K562 (cell line): ENCODE data around the gene RNF167. TPM values are rescaled to one million over a fixed set of nuclear protein-coding genes. Genes with fewer than 3 reads are reported as not detected.
A peak's percentile ranks its signal among the peaks of the same experiment; 100 is the strongest.

Experiments used
- ATAC-seq: fragments of 200-7000 bp; cut with Tn5 transposase; 3 replicates; pipeline ENCODE4 v1.9.1; 2020; ENCODE audit warnings: moderate library complexity
- BruUV-seq: library from RNA; stranded (reverse); fragments of 400-500 nt; replicated peaks from 2 replicates; lab custom pipeline; 2021; lab: Mats Ljungman, UMichigan
- CTCF ChIA-PET: fragments of 300-600 bp; formaldehyde crosslinking; extraction: SDS; loops from one replicate; lab custom pipeline; 2021; ENCODE audit warnings: low intra/inter-chr PET ratio; lab: Yijun Ruan, JAX
- POLR2A ChIA-PET: fragments of 300-600, 350-650 bp; sonication (Branson Sonifier 250); formaldehyde crosslinking; extraction: SDS; loops from one replicate; lab custom pipeline; 2021; ENCODE audit warnings: antibody characterized with exemption, inconsistent platforms; lab: Yijun Ruan, JAX
- DNase-seq, 4 experiments: peaks; one replicate each; pipeline versions ENCODE4 v3.0.0 to v3.0.0-alpha.2; 2011 to 2018; ENCODE audit warnings: low spot score in 3 of 4, mixed read lengths in 3 of 4; ENCODE audit errors: extremely low read depth in 1 of 4
- FAIRE-seq: peaks from 2 replicates; lab custom pipeline; 2011; peaks lifted over from hg19 to GRCh38; lab: Jason Lieb, UNC
- H2AFZ ChIP-seq: 2 replicates; pipeline ENCODE4 v1.6.0; 2011; ENCODE audit warnings: low read depth, low read length, control low read depth, inconsistent platforms
- H3K27ac ChIP-seq: fragments of 200-600 bp; 3 replicates; pipeline ENCODE4 v1.8.0; 2011; ENCODE audit warnings: low read depth, mild to moderate bottlenecking, control low read depth, inconsistent platforms, low read length, moderate library complexity, mixed read lengths; ENCODE audit errors: extremely low read depth
- H3K27me3 ChIP-seq, 2 experiments: fragments of 300-600 bp in 1 of 2; 2 replicates in 1 of 2; 3 replicates in 1 of 2; pipeline versions ENCODE4 v1.6.0 to v1.8.0; 2011; ENCODE audit warnings: inconsistent platforms in 2 of 2, low read length in 2 of 2, mild to moderate bottlenecking in 1 of 2, mixed read lengths in 1 of 2, moderate library complexity in 1 of 2; ENCODE audit not compliant: control insufficient read depth in 2 of 2, insufficient read depth in 2 of 2
- H3K36me3 ChIP-seq: fragments of 300-600 bp; 3 replicates; pipeline ENCODE4 v1.8.0; 2011; ENCODE audit warnings: mild to moderate bottlenecking, low read length, inconsistent platforms; ENCODE audit not compliant: control insufficient read depth, insufficient read depth
- H3K4me1 ChIP-seq, 2 experiments: fragments of 200-600 bp in 1 of 2; replicated peaks in 1 of 2; 2 replicates in 1 of 2; 3 replicates in 1 of 2; pipeline versions ENCODE4 v1.5.1 to v1.8.0; 2011; ENCODE audit warnings: inconsistent platforms in 2 of 2, low read length in 2 of 2, mild to moderate bottlenecking in 1 of 2, mixed read lengths in 1 of 2, moderate library complexity in 1 of 2; ENCODE audit not compliant: control insufficient read depth in 2 of 2, insufficient read depth in 2 of 2
- H3K4me2 ChIP-seq: 2 replicates; pipeline ENCODE4 v1.6.1; 2011; ENCODE audit warnings: low read length, control low read depth, inconsistent platforms, mixed read lengths; ENCODE audit not compliant: insufficient read depth
- H3K4me3 ChIP-seq: fragments of 200-600 bp; sonication (generic), shearing (Covaris generic); 2 replicates; pipeline ENCODE4 v1.5.1; 2016; ENCODE audit warnings: control low read depth, inconsistent platforms
- H3K79me2 ChIP-seq: fragments of 200-600 bp; 3 replicates; pipeline ENCODE4 v1.8.0; 2011; ENCODE audit warnings: low read length, inconsistent platforms; ENCODE audit not compliant: control insufficient read depth, insufficient read depth
- H3K9ac ChIP-seq, 2 experiments: 2 replicates each; pipeline versions ENCODE4 v1.6.0 to v1.6.1; 2011; ENCODE audit warnings: low read depth in 2 of 2, low read length in 2 of 2, control low read depth in 1 of 2, inconsistent platforms in 1 of 2, mild to moderate bottlenecking in 1 of 2, mixed read lengths in 1 of 2; ENCODE audit not compliant: insufficient read depth in 1 of 2
- H3K9me1 ChIP-seq: one replicate; pipeline ENCODE4 v1.6.0; 2011; ENCODE audit warnings: inconsistent platforms, mild to moderate bottlenecking, low read length, moderate library complexity; ENCODE audit not compliant: control insufficient read depth, insufficient read depth
- H3K9me3 ChIP-seq: replicated peaks from 2 replicates; pipeline ENCODE4 v1.5.1; 2011; ENCODE audit warnings: low read depth, low read length, inconsistent platforms; ENCODE audit not compliant: control insufficient read depth, insufficient read depth
- H4K20me1 ChIP-seq: replicated peaks from 2 replicates; pipeline ENCODE4 v1.6.1; 2011; ENCODE audit warnings: low read length, inconsistent platforms, mixed read lengths; ENCODE audit not compliant: control insufficient read depth, insufficient read depth
- ATF1 ChIP-seq, 2 experiments: fragments of 450-650 bp in 1 of 2; IDR thresholded peaks; 2 replicates each; pipeline ENCODE4 v1.6.1; 2016; ENCODE audit warnings: missing compliant biosample characterization in 1 of 2, missing genetic modification characterization in 1 of 2
- GABPB1 ChIP-seq: sonication (generic); formaldehyde crosslinking; IDR thresholded peaks from 2 replicates; pipeline ENCODE4 v1.8.0; 2022; ENCODE audit warnings: mild to moderate bottlenecking, missing genetic modification reagents
- MTA3 ChIP-seq: fragments of 450-650 bp; formaldehyde crosslinking; IDR thresholded peaks from 2 replicates; pipeline ENCODE4 v1.6.1; 2017; ENCODE audit warnings: mild to moderate bottlenecking, borderline replicate concordance
- MTF1 ChIP-seq: fragments of 250-450 bp; sonication (Bioruptor Pico); IDR thresholded peaks from 2 replicates; pipeline ENCODE4 v1.9.0; 2021; ENCODE audit warnings: moderate library complexity, mild to moderate bottlenecking, inconsistent platforms, borderline replicate concordance
- NR2F6 ChIP-seq: fragments of 450-650 bp; formaldehyde crosslinking; IDR thresholded peaks from 2 replicates; pipeline ENCODE4 v1.4.0; 2020; ENCODE audit warnings: mild to moderate bottlenecking
- NRF1 ChIP-seq, 2 experiments: fragments of 450-650 bp; IDR thresholded peaks in 1 of 2; conservative IDR thresholded peaks in 1 of 2; 2 replicates each; pipeline ENCODE4 v1.6.1; 2014; ENCODE audit warnings: mild to moderate bottlenecking in 2 of 2
- RBFOX2 ChIP-seq: fragments of 200-400 bp; formaldehyde crosslinking; IDR thresholded peaks from 2 replicates; pipeline ENCODE4 v1.6.1; 2017; ENCODE audit warnings: low read depth, mild to moderate bottlenecking, low read length, moderate library complexity
- RBM34 ChIP-seq: fragments of 200-400 bp; formaldehyde crosslinking; IDR thresholded peaks from 2 replicates; pipeline ENCODE4 v1.6.1; 2018; ENCODE audit warnings: low read length, borderline replicate concordance; ENCODE audit not compliant: insufficient read depth
- SUPT5H ChIP-seq: fragments of 450-650 bp; IDR thresholded peaks from 2 replicates; pipeline ENCODE4 v1.6.1; 2016
- TOE1 ChIP-seq, 2 experiments: fragments of 450-650 bp in 1 of 2; sonication (generic) in 1 of 2; formaldehyde crosslinking in 1 of 2; IDR thresholded peaks; 2 replicates each; pipeline versions ENCODE4 v1.7.1 to v1.8.0; 2016 to 2022; ENCODE audit warnings: borderline replicate concordance in 2 of 2, mild to moderate bottlenecking in 2 of 2, antibody characterized with exemption in 1 of 2, inconsistent platforms in 1 of 2, low read depth in 1 of 2, missing genetic modification reagents in 1 of 2, moderate library complexity in 1 of 2
- ZFP30 ChIP-seq: fragments of 250-450 bp; sonication (Bioruptor Pico); IDR thresholded peaks from 2 replicates; pipeline ENCODE4 v1.8.0; 2022; ENCODE audit warnings: moderate library complexity, mild to moderate bottlenecking, inconsistent platforms, borderline replicate concordance
- ZNF121 ChIP-seq: sonication (generic); formaldehyde crosslinking; conservative IDR thresholded peaks from 2 replicates; pipeline ENCODE4 v1.8.0; 2022; ENCODE audit warnings: missing genetic modification reagents
- ZNF77 ChIP-seq: fragments of 250-450 bp; sonication (Bioruptor Pico); IDR thresholded peaks from 2 replicates; pipeline ENCODE4 v1.5.0; 2020
- WGBS: fragments of 100-300 bp; shearing (Covaris generic); methylation state at CpG from one replicate; pipeline ENCODE4 v1.1.6; 2016; ENCODE audit warnings: low coverage, mixed read lengths; ENCODE audit not compliant: insufficient coverage; ENCODE audit errors: missing lambda C conversion rate; 5-methylcytosine and 5-hydroxymethylcytosine counted together
- in situ Hi-C: fragments of 300-500 bp; cut with MboI; formaldehyde crosslinking; loops from 4 replicates; pipeline ENCODE4 v1.15.0; 2018; ENCODE audit warnings: inconsistent platforms, mixed read lengths
- intact Hi-C: fragments of 100-400 bp; cut with micrococcal nuclease; formaldehyde crosslinking; loops from 2 replicates; pipeline ENCODE4 v1.14.2; 2022
- polyA plus RNA-seq, 8 experiments: library from polyadenylated mRNA; depleted of rRNA in 4 of 8; stranded (reverse) in 5 of 8; unstranded in 3 of 8; fragments of >200 nt; fragmentation: Nextera tagmentation in 2 of 8; fragmentation: Illumina TruSeq in 1 of 8; extraction: Ambion mirVana in 2 of 8; extraction: Trizol in 1 of 8; gene quantifications; 2 replicates each; pipeline versions ENCODE4 v1.2.1 to v1.2.3, GENCODE V29; 2011 to 2014; ENCODE audit warnings: inconsistent platforms in 1 of 8, missing spikeins in 1 of 8
- total RNA-seq, 7 experiments: library from RNA; depleted of rRNA in 6 of 7; stranded (reverse); fragments of >200 nt in 6 of 7; fragmentation: Illumina TruSeq in 2 of 7; extraction: Trizol in 2 of 7; gene quantifications; 2 replicates each; pipeline versions ENCODE4 v1.2.1 to v1.2.3, GENCODE V29; 2011 to 2021; ENCODE audit warnings: low replicate concordance in 1 of 7
- TF ChIP-seq, protein P1 (sequence below), 2 experiments: fragments of 450-650 bp; conservative IDR thresholded peaks; 2 replicates each; pipeline ENCODE4 v1.6.1; 2017; ENCODE audit warnings: mild to moderate bottlenecking in 2 of 2, moderate library complexity in 2 of 2
- TF ChIP-seq, protein P2 (sequence below), 2 experiments: IDR thresholded peaks; 2 replicates each; pipeline ENCODE4 v1.6.1; 2011; ENCODE audit warnings: borderline replicate concordance in 1 of 2, control low read depth in 1 of 2, low read depth in 1 of 2, low read length in 1 of 2, mild to moderate bottlenecking in 1 of 2, mixed read lengths in 1 of 2, moderate library complexity in 1 of 2; ENCODE audit not compliant: insufficient read depth in 1 of 2, insufficient read length in 1 of 2, poor library complexity in 1 of 2, severe bottlenecking in 1 of 2; ENCODE audit errors: extremely low read depth in 1 of 2
- TF ChIP-seq, protein P3 (sequence below): fragments of 250-450 bp; sonication (Bioruptor Pico); IDR thresholded peaks from 2 replicates; pipeline ENCODE4 v1.4.0; 2020

The RNF167 gene
- total and polyA plus RNA-seq, 9 of the 15 experiments (the other 6 are each of a cell fraction or from before 2014, with no cell fraction given), result 16.5 to 143 (median 45.5) TPM

DNA sequence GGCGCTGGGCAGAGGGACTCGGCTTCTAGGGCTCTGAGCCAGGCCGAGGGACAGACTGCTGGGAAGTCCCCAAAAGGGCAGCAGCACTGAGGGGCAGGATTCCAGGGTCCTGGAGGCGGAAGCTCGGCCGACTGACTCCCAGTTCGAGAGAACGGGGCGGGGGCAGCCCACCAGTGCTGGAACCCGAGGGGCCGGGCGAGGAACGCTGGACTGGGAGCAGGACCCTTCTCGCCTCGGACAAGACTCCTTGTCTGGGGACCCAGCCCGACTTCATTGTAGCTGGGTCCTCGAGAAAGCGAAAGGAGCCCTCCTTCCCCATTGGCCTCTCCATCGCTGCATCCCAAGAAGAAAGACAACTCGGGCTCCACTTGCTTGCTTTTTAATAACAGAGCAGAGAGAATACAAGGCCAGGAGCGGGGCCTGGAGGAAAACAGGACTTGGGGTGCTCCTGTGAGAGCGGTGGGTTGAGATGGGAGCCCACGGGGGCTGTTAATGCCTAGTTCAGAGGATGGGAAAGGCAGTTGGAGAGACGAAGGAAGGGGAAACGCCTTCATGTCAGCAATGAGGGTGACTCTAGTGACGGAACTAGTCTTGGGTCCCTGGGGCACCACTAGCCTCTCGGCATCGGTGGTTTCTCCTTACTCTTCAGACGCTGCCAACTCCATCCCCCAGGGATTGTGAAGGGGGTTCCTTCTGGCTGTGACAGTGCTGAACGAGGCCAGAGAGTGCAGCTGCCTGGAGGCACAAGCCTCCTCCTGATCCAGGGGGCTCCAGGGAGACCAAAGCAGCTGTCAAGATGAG, 47.9 kb downstream of the RNF167 start:
- TSS peak; percentile 90 for BruUV-seq
- ChIA-PET CTCF (interaction anchor here (0.7 kb wide), 1 partner anchor 47 kb away, joined by 3 read pairs; no protein-coding TSS in a partner anchor), POLR2A (interaction anchor here (0.6 to 2.4 kb wide), 8 partner anchors 9 to 79 kb away, joined by 3 to 13 read pairs (median 3); partner anchors contain the start of genes ENO3, INCA1 and KIF1C)
- peaks cover 10 to 21% of the 10 kb centered on the region in 2 experiments; a peak in 4 of 5 replicates for H3K4me1 ChIP-seq
- peak overlapping the region; percentile 73 to 94 for H3K9ac ChIP-seq
- H4K20me1 ChIP-seq, result no peaks in the 10 kb centered on the region
- intact Hi-C loops, result no loop called here
- 9% methylated on average over 14 of the region's 30 CpGs for WGBS
- H3K79me2 ChIP-seq, result peaks cover 26% of the 10 kb centered on the region
- in situ Hi-C loops, result no loop called here
- peak overlapping the region; percentile 94 for H2AFZ ChIP-seq
- DNase-seq, result no peak
- H3K9me1 ChIP-seq, result no peaks in the 10 kb centered on the region
- peak overlapping the region; percentile 82 for H3K4me2 ChIP-seq
- H3K27me3 ChIP-seq, result no peaks in the 10 kb centered on the region
- H3K27ac ChIP-seq, result peak overlapping the region; percentile 74
- FAIRE-seq, result no peak
- ATAC-seq, result no peak; the same call in 2 of the 3 replicates
- H3K4me3 ChIP-seq, result peak overlapping the region; percentile 77
- peaks cover 6% of the 10 kb centered on the region; the same call in 2 of the 3 replicates for H3K36me3 ChIP-seq
- no peaks in the 10 kb centered on the region for H3K9me3 ChIP-seq
- TF ChIP-seq ZNF121 (CRISPR knock-in tag) (no peak), RBFOX2 (peak; percentile 12; the same call in 1 of the 2 replicates), GABPB1 (CRISPR knock-in tag) (no peak), SUPT5H (0 out of 2 replicates have a peak, but pooled peaks have one; percentile 9), ZFP30 (CRISPR knock-in tag) (no peak), MTF1 (CRISPR knock-in tag) (no peak), TOE1 (IDR thresholded peaks at IDR 0.05; ENCODE audit: borderline replicate concordance) (0 out of 2 replicates have a peak, but pooled peaks have one; percentile 0), TOE1 (CRISPR knock-in tag; IDR thresholded peaks at IDR 0.05; ENCODE audit: borderline replicate concordance, low read depth) (no peak), MTA3 (no peak), ATF1 (CRISPR knock-in tag; IDR thresholded peaks at IDR 0.05) (no peak), ATF1 (tag; IDR thresholded peaks at IDR 0.05) (peak; percentile 71), NR2F6 (no peak), ZNF77 (CRISPR knock-in tag) (no peak), RBM34 (no peak), NRF1 (conservative IDR thresholded peaks at IDR 0.05 in 1 of 2, IDR thresholded peaks at IDR 0.05 in 1 of 2) (peak; percentile 17 to 65; a peak in 2 of 4 replicates)
- TF ChIP-seq, protein P1, sequence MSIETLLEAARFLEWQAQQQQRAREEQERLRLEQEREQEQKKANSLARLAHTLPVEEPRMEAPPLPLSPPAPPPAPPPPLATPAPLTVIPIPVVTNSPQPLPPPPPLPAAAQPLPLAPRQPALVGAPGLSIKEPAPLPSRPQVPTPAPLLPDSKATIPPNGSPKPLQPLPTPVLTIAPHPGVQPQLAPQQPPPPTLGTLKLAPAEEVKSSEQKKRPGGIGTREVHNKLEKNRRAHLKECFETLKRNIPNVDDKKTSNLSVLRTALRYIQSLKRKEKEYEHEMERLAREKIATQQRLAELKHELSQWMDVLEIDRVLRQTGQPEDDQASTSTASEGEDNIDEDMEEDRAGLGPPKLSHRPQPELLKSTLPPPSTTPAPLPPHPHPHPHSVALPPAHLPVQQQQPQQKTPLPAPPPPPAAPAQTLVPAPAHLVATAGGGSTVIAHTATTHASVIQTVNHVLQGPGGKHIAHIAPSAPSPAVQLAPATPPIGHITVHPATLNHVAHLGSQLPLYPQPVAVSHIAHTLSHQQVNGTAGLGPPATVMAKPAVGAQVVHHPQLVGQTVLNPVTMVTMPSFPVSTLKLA (conservative IDR thresholded peaks at IDR 0.05), result 0 out of 4 replicates have a peak, but pooled peaks of 1 of the 2 experiments have one; percentile 4
- TF ChIP-seq, protein P2, sequence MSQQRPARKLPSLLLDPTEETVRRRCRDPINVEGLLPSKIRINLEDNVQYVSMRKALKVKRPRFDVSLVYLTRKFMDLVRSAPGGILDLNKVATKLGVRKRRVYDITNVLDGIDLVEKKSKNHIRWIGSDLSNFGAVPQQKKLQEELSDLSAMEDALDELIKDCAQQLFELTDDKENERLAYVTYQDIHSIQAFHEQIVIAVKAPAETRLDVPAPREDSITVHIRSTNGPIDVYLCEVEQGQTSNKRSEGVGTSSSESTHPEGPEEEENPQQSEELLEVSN (IDR thresholded peaks at IDR 0.05; ENCODE audit: borderline replicate concordance in 1 of 2, extremely low read depth in 1 of 2, insufficient read depth in 1 of 2, insufficient read length in 1 of 2, low read depth in 1 of 2, low read length in 1 of 2, poor library complexity in 1 of 2, severe bottlenecking in 1 of 2), result peak in 1 of 2 experiments; percentile 8
- TF ChIP-seq, protein P3, sequence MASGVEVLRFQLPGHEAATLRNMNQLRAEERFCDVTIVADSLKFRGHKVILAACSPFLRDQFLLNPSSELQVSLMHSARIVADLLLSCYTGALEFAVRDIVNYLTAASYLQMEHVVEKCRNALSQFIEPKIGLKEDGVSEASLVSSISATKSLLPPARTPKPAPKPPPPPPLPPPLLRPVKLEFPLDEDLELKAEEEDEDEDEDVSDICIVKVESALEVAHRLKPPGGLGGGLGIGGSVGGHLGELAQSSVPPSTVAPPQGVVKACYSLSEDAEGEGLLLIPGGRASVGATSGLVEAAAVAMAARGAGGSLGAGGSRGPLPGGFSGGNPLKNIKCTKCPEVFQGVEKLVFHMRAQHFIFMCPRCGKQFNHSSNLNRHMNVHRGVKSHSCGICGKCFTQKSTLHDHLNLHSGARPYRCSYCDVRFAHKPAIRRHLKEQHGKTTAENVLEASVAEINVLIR (CRISPR knock-in tag), result no peak
